G401.6 (cell line): ENCODE results near the gene CASP8AP2.
"Not testable (repeated sequence)": the region's sequence is repeated elsewhere in the genome, so short reads cannot be mapped to it uniquely, and the experiment has no call there.

Experiments used
- FAIRE-seq: peaks from 2 replicates; lab custom pipeline; 2012; peaks lifted over from hg19 to GRCh38; lab: Jason Lieb, UNC

CASP8AP2 gene

DNA sequence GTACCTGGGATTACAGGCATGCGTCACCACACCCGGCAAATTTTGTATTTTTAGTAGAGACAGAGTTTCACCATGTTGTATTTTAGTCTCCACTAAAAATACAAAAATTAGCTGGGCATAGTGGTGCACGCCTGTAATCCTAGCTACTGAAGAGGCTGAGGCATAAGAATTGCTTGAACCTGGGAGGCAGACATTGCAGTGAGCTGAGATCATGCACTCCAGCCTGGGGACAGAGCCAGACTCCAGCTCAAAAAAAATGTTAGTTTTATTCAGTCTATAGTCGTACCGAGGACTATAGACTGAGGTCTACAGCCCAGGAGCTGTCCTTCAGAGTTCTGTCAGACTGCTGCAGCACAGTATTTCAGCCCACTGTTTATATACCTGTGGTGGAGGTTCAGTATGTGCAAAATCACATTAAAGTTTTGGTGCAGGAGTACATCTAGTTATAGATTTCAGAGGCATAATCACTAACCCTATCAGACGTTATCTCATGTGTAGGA lies 3.6 kb upstream of the CASP8AP2 start:
- FAIRE-seq: no peak

DNA sequence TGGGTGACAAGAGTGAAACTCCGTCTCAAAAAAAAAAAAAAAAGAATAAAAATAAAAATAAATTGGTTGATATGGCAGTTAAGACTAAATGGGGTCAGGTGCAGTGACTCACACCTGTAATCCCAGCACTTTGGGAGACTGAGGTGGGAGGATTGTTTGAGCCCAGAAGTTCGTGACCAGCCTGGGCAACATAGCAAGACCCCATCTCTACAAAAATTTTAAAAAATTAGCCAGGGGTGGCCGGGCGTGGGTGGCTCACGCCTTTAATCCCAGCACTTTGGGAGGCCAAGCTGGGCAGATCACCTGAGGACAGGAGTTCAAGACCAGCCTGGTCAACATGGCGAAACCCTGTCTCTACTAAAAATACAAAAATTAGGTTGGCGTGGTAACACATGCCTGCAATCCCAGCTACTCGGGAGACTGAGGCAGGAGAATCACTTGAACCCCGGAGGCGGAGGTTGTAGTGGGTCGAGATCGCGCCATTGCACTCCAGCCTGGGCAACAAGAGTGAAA lies 1.1 kb upstream of the CASP8AP2 start:
- FAIRE-seq: not testable (repeated sequence)

GRCh38 chr6:89828988-89829471 lies 650 bp upstream of the CASP8AP2 start:
- no peak for FAIRE-seq

DNA sequence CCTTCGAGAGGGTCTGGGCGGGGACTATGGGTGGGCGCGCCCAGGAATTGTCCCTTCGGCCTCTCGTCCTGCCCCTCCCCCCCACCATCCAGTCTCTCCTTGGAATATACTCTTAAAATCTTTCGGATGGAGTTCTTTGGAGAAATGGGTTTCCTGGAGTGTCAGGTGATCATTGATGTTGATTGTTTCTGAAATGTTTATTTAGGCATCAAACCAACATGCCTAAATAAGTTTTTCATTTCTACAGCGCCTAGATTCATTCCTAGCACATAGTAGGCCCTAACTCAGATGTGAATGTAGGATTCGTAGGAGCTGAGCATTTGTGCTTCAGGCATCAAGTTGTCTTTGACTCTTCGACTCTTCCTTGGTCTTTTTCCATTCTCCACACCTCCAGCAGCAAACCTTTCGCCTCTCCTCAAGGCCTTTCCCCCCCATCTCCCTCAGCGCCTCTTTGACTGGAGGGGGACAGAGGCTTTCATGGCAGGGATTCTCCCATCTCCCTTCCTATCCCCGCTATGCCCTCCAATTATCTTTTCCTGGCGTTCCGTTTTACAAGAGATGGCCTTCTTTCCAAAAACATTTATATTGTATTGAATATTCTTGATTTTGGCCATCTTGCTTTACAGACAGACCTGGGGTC lies 610 bp downstream of the CASP8AP2 start:
- FAIRE-seq: no peak

DNA sequence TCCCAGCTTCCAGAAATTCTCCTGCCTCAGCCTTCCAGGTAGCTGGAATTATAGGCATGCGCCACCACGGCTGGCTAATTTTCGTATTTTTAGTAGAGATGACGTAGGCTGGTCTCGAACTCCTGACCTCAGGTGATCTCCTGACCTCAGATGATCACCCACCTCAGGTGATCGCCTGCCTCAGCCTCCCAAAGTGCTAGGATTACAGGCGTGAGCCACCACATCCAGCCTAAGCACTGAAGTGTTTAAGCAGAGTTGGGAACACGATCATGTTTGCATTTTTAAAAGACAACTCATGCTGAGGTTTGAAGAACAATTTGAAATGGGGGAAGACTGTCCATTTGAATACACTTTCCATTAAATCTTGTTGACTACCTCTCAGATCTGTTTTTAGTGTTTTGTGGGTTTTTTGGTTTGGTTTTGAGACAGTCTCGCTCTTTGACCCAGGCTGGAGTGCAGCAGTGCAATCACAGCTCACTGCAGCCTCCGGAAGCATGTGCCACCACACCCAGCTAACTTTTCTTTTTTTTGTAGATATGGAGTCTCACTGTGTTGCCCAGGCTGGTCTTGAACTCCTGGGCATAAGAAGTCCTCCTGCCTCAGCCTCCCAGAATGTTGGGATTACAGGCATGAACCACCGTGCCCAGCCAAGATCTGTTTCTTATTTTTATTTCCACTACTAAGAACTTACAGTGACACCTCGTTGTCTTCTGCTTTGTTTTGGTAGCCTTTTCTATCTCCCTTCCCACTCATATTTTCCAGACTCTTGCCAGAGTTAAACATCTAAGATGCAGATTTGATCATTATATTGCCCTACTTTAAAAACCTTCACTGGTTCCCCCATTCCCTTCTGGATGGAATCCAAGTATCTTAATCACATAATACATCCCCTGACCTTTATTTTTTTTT lies 5.5 kb downstream of the CASP8AP2 start:
- no peak for FAIRE-seq

DNA sequence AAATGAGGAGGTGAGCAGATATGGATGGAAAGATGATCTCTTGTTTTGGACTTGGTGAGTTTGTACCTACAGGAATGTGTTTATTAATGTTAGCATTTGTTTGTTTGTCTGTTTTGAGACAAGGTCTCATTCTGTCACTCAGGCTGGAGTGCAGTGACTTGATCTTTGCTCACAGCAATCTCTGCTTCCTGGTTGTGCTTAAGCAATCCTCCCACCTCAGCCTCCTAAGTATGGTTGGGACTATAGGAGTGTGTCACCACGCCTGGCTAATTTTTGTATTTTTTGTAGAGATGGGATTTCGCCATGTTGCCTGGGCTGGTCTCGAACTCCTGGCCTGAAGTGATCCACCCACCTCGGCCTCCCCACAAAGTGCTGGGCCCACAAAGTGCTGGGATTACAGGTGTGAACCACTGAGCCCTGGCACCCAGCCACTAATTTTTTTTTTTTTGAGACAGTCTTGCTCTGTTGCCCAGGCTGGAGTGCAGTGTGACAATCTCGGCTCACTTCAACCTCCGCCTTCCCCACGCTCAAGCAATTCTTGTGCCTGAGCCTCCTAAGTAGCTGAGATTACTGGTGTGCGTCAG lies 7.1 kb downstream of the CASP8AP2 start:
- FAIRE-seq: no peak

- no peak for FAIRE-seq
Measured at GRCh38 chr6:89840538-89840937, 10.9 kb downstream of the CASP8AP2 start.

DNA sequence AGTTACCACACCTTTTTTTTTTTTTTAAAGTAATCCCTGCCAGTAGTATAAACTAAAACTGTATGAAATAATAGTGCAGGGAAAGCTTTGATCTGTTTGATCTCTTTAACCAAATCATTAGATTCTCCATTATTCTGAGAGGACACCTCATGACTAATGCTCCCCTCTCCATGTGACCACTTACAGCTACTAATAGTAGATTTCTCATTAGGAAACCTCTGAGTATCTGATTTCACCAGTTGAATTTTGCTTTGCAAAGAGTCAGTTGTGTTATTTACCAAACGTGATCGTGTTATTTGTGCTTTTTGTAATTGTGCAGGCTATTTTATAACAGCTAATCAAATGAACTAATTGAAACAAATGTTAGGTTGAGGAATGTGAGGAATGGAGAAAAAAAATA lies 12.5 kb downstream of the CASP8AP2 start:
- no peak for FAIRE-seq

DNA sequence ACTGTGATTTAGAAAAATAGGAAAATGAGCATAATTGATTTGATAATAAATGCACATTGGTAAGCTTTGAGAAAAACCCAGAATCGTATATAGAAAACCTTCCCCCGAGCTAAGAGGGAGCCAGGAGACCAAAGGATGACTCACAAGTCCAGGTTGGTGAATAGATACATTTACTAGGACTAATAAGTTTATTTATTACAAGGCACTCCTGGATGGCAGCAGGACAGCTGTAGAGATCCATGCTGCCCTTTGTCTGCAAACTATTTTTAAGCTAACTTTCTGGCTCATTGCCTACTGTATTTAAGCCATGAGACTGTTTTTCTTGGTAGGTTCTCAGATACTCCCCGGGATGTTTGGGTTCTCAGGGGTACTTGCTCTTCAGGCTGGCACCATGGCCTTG lies 13.4 kb downstream of the CASP8AP2 start:
- no peak for FAIRE-seq

DNA sequence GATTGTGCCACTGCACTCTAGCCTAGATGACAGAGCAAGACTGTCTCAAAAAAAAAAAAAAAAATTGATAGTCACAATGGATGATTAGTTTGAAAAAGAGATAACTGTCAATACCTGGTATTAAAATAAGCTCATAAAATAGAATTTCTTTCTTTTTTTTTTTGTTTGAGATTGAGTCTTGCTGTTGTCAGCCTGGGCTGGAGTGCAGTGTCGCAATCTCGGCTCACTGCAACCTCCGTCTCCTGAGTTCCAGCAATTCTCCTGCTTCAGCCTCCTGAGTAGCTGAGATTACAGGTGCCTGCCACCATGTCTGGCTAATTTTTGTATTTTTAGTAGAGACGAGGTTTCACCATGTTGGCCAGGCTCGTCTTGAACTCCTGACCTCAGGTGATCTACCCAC lies 17.8 kb downstream of the CASP8AP2 start:
- FAIRE-seq: not testable (repeated sequence)

DNA sequence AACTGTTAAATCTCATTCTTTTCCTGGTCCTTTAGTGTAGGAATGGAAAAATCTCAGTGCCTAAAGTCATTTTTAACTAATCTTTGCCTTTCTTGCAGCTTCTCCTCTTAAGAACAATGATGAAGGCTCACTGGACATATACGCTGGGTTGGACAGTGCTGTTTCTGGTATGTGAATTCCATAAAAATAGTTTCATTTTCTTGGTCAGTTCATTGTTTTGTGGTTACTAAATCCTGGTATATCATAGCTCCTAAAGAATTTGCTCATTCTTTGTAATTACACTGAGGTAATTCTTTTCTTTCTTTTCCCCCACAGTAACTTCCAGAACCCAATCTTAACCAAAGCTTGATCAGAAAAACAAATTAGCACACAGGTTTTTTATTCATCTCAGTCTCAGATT lies 23.4 kb downstream of the CASP8AP2 start:
- FAIRE-seq: no peak

- no peak for FAIRE-seq
Measured at GRCh38 chr6:89858041-89858440, 28.4 kb downstream of the CASP8AP2 start.

GRCh38 chr6:89859744-89860143 lies 30.1 kb downstream of the CASP8AP2 start:
- no peak for FAIRE-seq

DNA sequence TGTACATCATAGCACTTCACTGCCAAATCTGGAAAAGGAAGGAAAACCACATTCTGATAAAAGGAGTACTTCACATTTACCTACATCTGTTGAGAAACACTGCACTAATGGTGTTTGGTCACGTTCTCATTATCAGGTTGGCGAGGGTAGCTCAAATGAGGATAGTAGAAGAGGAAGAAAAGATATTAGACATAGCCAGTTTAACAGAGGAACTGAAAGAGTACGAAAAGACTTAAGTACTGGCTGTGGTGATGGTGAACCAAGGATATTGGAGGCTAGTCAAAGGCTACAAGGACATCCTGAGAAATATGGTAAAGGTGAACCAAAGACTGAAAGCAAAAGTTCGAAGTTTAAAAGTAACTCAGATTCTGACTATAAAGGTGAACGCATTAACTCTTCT lies 32.6 kb downstream of the CASP8AP2 start:
- FAIRE-seq: no peak

DNA sequence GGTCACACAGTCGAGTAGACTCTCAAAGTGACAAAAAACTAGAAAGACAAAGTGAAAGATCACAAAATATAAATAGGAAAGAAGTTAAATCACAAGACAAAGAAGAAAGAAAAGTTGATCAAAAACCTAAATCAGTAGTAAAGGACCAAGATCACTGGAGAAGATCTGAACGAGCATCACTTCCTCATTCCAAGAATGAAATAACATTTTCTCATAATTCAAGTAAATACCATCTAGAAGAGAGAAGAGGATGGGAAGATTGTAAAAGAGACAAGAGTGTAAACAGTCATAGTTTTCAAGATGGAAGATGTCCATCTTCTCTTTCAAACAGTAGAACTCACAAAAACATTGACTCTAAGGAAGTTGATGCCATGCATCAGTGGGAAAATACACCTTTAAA lies 33.0 kb downstream of the CASP8AP2 start:
- no peak for FAIRE-seq

DNA sequence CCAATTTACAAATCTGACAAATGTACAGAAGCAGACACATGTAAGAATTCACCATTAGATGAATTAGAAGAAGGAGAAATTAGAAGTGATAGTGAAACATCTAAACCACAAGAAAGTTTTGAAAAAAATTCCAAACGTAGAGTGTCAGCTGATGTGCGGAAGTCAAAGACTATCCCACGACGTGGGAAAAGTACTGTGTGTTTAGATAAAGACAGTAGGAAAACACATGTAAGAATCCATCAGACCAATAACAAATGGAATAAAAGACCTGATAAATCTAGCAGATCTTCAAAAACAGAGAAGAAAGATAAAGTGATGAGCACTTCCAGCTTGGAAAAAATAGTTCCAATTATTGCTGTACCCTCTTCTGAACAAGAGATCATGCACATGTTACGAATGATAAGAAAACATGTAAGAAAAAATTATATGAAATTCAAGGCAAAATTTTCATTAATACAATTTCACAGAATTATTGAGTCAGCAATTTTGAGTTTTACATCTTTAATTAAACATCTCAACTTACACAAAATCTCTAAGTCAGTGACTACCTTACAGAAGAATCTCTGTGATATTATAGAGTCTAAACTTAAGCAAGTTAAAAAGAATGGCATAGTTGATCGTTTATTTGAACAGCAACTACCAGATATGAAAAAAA lies 36.5 kb downstream of the CASP8AP2 start:
- no peak for FAIRE-seq

DNA sequence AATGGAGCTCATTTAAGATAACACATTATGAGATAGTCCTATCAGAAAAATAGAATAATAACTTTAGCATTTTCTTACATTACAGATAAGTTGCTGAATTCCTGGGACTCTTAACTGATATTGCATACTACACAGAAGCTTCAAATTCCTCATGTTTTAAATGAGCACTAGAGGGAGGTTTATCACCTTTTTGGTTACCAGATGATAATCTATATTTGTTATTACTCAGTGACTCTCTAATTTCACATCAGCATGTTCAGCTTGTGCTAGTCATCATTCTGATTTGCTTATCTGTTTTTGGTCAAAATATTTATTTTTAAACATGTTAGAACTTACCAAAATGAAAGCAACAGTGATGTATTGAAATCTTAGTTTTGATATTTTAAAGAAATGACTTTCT lies 44.0 kb downstream of the CASP8AP2 start:
- no peak for FAIRE-seq

DNA sequence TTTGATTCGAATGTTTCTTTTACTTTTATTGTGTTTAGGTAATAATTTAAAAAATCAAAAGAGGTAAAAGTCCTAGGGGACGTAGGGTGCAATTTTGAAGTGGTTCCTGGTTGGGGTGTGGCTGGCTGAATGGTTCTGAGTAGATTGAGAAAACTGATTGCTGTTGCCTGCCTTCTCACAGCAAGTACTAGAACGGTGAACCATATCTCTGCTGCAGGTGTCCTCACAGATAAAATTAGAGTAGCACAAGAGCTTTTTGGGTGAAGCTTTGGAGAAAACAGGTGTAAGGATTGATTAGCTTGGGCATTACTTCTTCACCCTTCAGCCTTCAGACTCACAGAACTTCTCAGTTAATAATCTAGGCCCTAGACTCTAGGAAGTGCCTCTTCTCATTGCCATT lies 44.8 kb downstream of the CASP8AP2 start:
- FAIRE-seq: no peak

DNA sequence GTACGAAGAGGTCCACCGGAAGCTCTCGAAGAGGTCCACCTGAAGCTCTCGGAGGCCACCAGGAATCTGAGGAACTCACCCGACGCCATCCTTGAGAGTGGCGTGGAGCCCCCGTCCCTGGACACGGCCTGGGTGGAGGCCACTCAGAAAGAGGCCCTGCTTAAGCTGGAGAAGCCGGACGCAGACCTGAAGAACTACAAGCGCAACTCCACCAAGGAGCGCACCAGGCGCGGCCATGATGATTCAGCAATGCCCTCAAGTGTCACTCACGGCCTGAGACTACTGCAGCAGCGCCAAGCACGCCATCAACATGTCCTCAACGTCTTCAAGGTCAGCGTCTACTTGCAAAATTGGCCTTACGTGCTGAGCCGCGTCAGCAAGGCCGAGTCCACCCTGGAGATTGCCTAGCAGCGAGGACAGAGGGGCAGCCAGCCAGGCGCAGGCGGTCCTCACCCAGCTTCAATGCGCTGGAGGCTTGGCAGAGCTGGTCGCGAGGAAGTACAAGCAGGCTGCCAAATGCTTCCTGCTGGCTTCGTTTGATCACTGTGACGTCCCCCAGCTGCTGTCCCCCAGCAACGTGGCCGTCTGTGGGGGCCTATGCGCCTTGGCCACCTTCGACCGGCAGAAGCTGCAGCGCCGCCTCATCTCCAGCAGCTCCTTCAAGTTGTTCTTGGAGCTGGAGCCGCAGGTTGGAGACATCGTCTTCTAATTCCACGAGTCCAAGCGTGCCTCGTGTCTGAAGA lies 56.9 kb downstream of the CASP8AP2 start:
- no peak for FAIRE-seq

DNA sequence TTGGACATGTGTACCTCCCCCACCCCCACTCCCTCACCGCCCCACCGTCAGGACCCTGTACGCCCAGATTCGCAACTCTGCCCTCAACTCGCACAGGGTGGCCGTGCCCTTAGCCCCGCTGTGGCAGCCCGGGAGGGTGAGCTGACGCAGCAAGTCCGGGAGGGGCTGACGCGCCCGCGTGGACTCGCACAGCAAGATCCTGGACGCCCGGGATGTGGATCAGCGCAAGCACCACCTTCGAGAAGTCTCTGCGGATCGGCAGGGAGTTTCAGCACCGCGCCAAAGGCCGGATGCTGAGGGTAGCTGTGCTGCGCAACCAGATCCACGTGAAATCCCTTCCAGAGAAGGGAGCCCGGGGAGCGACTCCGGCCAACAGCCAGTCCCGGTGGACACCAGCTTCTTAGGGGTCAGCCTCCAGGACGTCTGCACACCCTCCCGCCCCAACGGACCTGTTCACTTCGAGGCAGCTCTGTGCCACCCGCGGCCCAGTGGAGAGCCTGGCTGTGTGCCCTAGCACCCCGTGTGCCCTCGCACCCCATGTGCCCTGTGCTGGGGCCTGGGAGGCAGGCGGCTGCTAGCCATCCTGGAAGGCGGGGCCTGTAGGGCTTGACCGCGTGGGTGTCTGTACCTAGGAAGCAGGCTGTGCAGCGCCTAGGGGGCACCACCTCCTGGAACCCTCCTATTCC lies 57.9 kb downstream of the CASP8AP2 start:
- no peak for FAIRE-seq

DNA sequence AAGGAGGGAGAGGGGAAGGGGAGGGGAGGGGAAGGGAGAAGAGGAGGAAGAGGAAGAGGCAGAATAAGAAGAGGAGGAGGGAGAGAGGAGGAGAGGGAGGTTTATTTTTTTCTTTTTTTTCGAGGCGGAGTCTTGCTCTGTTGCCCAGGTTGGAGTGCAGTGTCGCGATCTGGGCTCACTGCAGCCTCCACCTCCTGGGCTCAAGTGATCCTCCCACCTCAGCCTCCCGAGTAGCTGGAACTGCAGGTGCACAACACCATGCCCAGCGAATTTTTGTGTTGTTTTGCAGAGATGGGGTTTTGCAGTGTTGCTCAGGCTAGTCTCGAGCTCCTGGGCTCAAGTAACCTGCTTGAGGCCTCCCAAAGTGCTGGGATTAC lies 58.4 kb downstream of the CASP8AP2 start:
- FAIRE-seq: no peak
